ENCODE data around the gene RPL4. TPM values are rescaled to one million over a fixed set of nuclear protein-coding genes. Genes with fewer than 3 reads are reported as not detected.
"Not testable (repeated sequence)": the region's sequence is repeated elsewhere in the genome, so short reads cannot be mapped to it uniquely, and the experiment has no call there.

The RPL4 gene
- total RNA-seq, 1 experiment from 2014 or later: 3,648 TPM

DNA sequence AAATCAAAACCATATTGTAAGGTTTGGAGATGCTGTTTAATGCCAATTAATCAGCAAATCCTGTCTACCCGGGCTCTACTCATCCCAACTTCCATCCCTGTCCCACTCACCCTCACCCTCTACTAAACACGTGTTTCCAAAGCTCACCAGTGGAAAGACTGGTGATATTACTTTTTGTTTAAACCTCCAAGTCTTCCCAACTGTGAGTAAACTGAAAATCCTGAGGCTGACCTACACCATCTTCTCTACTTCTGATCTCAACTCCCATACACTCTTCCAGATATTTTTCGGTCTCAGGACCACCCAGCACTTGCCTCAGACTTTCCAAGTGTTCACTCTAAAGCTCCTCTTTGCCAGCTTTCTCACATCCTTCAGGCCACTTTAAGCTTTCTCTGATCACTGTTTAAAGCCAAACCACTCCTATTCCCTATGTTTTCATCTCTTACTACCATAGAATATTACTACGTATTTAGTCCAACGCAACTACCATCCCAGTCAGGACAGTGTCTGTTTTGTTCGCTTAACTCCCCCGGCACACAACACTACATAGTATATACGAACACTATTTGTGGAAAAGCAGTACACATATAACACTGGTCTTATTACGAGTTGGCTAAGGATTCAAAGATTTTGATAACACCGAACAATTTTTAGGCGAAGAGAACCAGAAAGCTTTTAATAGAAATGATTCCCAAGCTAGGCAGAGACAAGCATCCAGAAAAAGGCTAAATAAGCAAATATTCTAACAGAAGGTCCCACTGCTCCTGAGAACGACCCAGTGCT is 684 bp downstream of the RPL4 start:
- peak overlapping the region; percentile 99 for H3K27ac Mint-ChIP-seq
- no peaks in the 10 kb centered on the region for H3K9me3 Mint-ChIP-seq
- ChIA-PET POLR2A (no interaction called here), CTCF (no interaction called here)
- peak overlapping the region; percentile 100 for H3K4me3 Mint-ChIP-seq
- DNase-seq (ENCODE audit: low spot score): no peak
- H3K4me1 Mint-ChIP-seq: peaks cover 36% of the 10 kb centered on the region
- no peaks in the 10 kb centered on the region for H3K27me3 Mint-ChIP-seq (ENCODE audit: low read depth)
- TF ChIP-seq CREB1 (CRISPR knock-in tag; IDR thresholded peaks at IDR 0.05) (no peak), PRRX2 (CRISPR knock-in tag; IDR thresholded peaks at IDR 0.05) (0 out of 2 replicates have a peak, but pooled peaks have one; percentile 54), NR1H2 (CRISPR knock-in tag; IDR thresholded peaks at IDR 0.05) (no peak), EMX1 (CRISPR knock-in tag; IDR thresholded peaks at IDR 0.05) (peak; percentile 76; the same call in 1 of the 2 replicates), ZNF671 (CRISPR knock-in tag; IDR thresholded peaks at IDR 0.05) (peak; percentile 52; the same call in 1 of the 2 replicates)
- TF ChIP-seq, protein P1, sequence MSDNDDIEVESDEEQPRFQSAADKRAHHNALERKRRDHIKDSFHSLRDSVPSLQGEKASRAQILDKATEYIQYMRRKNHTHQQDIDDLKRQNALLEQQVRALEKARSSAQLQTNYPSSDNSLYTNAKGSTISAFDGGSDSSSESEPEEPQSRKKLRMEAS (CRISPR knock-in tag; IDR thresholded peaks at IDR 0.05): no peak
- TF ChIP-seq, protein P2, sequence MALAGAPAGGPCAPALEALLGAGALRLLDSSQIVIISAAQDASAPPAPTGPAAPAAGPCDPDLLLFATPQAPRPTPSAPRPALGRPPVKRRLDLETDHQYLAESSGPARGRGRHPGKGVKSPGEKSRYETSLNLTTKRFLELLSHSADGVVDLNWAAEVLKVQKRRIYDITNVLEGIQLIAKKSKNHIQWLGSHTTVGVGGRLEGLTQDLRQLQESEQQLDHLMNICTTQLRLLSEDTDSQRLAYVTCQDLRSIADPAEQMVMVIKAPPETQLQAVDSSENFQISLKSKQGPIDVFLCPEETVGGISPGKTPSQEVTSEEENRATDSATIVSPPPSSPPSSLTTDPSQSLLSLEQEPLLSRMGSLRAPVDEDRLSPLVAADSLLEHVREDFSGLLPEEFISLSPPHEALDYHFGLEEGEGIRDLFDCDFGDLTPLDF (CRISPR knock-in tag; IDR thresholded peaks at IDR 0.05): no peak
- TF ChIP-seq, protein P3, sequence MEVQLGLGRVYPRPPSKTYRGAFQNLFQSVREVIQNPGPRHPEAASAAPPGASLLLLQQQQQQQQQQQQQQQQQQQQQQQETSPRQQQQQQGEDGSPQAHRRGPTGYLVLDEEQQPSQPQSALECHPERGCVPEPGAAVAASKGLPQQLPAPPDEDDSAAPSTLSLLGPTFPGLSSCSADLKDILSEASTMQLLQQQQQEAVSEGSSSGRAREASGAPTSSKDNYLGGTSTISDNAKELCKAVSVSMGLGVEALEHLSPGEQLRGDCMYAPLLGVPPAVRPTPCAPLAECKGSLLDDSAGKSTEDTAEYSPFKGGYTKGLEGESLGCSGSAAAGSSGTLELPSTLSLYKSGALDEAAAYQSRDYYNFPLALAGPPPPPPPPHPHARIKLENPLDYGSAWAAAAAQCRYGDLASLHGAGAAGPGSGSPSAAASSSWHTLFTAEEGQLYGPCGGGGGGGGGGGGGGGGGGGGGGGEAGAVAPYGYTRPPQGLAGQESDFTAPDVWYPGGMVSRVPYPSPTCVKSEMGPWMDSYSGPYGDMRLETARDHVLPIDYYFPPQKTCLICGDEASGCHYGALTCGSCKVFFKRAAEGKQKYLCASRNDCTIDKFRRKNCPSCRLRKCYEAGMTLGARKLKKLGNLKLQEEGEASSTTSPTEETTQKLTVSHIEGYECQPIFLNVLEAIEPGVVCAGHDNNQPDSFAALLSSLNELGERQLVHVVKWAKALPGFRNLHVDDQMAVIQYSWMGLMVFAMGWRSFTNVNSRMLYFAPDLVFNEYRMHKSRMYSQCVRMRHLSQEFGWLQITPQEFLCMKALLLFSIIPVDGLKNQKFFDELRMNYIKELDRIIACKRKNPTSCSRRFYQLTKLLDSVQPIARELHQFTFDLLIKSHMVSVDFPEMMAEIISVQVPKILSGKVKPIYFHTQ (CRISPR knock-in tag; IDR thresholded peaks at IDR 0.05): no peak; the same call in 1 of the 2 replicates
- TF ChIP-seq, protein P4, sequence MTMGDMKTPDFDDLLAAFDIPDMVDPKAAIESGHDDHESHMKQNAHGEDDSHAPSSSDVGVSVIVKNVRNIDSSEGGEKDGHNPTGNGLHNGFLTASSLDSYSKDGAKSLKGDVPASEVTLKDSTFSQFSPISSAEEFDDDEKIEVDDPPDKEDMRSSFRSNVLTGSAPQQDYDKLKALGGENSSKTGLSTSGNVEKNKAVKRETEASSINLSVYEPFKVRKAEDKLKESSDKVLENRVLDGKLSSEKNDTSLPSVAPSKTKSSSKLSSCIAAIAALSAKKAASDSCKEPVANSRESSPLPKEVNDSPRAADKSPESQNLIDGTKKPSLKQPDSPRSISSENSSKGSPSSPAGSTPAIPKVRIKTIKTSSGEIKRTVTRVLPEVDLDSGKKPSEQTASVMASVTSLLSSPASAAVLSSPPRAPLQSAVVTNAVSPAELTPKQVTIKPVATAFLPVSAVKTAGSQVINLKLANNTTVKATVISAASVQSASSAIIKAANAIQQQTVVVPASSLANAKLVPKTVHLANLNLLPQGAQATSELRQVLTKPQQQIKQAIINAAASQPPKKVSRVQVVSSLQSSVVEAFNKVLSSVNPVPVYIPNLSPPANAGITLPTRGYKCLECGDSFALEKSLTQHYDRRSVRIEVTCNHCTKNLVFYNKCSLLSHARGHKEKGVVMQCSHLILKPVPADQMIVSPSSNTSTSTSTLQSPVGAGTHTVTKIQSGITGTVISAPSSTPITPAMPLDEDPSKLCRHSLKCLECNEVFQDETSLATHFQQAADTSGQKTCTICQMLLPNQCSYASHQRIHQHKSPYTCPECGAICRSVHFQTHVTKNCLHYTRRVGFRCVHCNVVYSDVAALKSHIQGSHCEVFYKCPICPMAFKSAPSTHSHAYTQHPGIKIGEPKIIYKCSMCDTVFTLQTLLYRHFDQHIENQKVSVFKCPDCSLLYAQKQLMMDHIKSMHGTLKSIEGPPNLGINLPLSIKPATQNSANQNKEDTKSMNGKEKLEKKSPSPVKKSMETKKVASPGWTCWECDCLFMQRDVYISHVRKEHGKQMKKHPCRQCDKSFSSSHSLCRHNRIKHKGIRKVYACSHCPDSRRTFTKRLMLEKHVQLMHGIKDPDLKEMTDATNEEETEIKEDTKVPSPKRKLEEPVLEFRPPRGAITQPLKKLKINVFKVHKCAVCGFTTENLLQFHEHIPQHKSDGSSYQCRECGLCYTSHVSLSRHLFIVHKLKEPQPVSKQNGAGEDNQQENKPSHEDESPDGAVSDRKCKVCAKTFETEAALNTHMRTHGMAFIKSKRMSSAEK (CRISPR knock-in tag; IDR thresholded peaks at IDR 0.05; ENCODE audit: borderline replicate concordance): 0 out of 2 replicates have a peak, but pooled peaks have one; percentile 9
- no peak for ATAC-seq
- peaks cover 57% of the 10 kb centered on the region for H3K36me3 Mint-ChIP-seq

DNA sequence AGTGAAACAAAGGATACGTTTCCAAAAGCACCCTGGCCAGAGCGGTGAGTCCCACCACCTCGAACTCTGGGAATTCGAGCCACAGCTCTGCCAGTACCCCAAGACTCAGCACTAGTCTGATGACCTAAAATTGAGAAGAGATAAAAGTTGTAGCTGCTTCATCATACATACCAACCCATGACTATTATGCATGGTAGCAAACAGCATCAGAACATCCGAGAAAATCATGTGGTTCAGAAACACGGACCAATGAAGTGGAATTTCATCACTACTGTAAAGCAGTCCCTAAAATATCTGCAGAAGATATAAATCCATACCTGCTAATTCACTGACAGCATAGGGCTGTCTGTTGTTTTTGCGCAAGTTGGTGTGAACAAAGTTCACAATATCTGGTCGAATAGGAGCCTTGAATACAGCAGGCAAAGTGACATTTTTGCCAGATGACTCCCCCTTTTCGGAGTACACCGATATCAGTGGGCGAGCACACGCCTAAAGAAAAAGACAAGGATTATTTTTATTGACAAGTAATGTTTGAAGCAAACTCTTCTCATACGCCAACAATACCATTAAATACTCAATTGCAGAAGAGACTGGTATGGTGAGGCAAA is 1.5 kb downstream of the RPL4 start:
- CTCF ChIA-PET: interaction anchor here (0.6 kb wide), 1 partner anchor 1042 kb away, joined by 3 read pairs; no protein-coding TSS in a partner anchor
- POLR2A ChIA-PET; DNase-seq (ENCODE audit: low spot score); ATAC-seq; H3K9me3 Mint-ChIP-seq; H3K27me3 Mint-ChIP-seq (ENCODE audit: low read depth): not testable (repeated sequence)
- H3K4me3 Mint-ChIP-seq: peak overlapping the region; percentile 100
- peaks cover 36% of the 10 kb centered on the region for H3K4me1 Mint-ChIP-seq
- H3K27ac Mint-ChIP-seq: peak overlapping the region; percentile 99
- H3K36me3 Mint-ChIP-seq: peaks cover 65% of the 10 kb centered on the region

DNA sequence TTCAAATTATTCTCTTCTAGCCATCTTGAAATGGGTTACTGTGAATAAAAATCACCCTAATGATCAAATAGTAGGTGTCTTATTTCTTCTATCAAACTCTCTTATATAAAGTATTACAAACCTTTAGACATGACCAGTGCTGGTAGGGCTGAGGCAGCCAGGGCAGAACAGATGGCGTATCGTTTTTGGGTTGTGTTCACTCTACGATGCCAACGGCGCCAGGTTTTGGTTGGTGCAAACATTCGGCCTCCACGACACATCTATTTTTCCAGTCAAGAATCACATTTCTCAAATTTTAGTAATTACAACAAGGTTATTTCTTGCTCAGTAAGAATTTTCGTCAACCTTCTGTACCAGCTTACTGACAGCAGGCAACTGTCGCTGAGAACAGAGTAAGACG is 2.2 kb downstream of the RPL4 start:
- POLR2A ChIA-PET: no interaction called here
- no peak for ATAC-seq
- no peak for DNase-seq (ENCODE audit: low spot score)
- CTCF ChIA-PET: no interaction called here
- peak overlapping the region; percentile 99 for H3K27ac Mint-ChIP-seq
- peak overlapping the region; percentile 100 for H3K4me3 Mint-ChIP-seq
- H3K36me3 Mint-ChIP-seq: peaks cover 69% of the 10 kb centered on the region
- H3K9me3 Mint-ChIP-seq: no peaks in the 10 kb centered on the region
- peaks cover 40% of the 10 kb centered on the region for H3K4me1 Mint-ChIP-seq
- H3K27me3 Mint-ChIP-seq (ENCODE audit: low read depth): no peaks in the 10 kb centered on the region
- TF ChIP-seq, protein P5, sequence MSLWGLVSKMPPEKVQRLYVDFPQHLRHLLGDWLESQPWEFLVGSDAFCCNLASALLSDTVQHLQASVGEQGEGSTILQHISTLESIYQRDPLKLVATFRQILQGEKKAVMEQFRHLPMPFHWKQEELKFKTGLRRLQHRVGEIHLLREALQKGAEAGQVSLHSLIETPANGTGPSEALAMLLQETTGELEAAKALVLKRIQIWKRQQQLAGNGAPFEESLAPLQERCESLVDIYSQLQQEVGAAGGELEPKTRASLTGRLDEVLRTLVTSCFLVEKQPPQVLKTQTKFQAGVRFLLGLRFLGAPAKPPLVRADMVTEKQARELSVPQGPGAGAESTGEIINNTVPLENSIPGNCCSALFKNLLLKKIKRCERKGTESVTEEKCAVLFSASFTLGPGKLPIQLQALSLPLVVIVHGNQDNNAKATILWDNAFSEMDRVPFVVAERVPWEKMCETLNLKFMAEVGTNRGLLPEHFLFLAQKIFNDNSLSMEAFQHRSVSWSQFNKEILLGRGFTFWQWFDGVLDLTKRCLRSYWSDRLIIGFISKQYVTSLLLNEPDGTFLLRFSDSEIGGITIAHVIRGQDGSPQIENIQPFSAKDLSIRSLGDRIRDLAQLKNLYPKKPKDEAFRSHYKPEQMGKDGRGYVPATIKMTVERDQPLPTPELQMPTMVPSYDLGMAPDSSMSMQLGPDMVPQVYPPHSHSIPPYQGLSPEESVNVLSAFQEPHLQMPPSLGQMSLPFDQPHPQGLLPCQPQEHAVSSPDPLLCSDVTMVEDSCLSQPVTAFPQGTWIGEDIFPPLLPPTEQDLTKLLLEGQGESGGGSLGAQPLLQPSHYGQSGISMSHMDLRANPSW (CRISPR knock-in tag; conservative IDR thresholded peaks at IDR 0.05; ENCODE audit: low read depth): no peak
- TF ChIP-seq, protein P6, sequence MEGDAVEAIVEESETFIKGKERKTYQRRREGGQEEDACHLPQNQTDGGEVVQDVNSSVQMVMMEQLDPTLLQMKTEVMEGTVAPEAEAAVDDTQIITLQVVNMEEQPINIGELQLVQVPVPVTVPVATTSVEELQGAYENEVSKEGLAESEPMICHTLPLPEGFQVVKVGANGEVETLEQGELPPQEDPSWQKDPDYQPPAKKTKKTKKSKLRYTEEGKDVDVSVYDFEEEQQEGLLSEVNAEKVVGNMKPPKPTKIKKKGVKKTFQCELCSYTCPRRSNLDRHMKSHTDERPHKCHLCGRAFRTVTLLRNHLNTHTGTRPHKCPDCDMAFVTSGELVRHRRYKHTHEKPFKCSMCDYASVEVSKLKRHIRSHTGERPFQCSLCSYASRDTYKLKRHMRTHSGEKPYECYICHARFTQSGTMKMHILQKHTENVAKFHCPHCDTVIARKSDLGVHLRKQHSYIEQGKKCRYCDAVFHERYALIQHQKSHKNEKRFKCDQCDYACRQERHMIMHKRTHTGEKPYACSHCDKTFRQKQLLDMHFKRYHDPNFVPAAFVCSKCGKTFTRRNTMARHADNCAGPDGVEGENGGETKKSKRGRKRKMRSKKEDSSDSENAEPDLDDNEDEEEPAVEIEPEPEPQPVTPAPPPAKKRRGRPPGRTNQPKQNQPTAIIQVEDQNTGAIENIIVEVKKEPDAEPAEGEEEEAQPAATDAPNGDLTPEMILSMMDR (IDR thresholded peaks at IDR 0.05): no peak
- TF ChIP-seq, protein P7, sequence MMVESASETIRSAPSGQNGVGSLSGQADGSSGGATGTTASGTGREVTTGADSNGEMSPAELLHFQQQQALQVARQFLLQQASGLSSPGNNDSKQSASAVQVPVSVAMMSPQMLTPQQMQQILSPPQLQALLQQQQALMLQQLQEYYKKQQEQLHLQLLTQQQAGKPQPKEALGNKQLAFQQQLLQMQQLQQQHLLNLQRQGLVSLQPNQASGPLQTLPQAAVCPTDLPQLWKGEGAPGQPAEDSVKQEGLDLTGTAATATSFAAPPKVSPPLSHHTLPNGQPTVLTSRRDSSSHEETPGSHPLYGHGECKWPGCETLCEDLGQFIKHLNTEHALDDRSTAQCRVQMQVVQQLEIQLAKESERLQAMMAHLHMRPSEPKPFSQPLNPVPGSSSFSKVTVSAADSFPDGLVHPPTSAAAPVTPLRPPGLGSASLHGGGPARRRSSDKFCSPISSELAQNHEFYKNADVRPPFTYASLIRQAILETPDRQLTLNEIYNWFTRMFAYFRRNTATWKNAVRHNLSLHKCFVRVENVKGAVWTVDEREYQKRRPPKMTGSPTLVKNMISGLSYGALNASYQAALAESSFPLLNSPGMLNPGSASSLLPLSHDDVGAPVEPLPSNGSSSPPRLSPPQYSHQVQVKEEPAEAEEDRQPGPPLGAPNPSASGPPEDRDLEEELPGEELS (CRISPR knock-in tag; IDR thresholded peaks at IDR 0.05): no peak
- no peak for TF ChIP-seq SMAD4 (CRISPR knock-in tag; IDR thresholded peaks at IDR 0.05)
